K562 (cell line): ENCODE results near the gene TMEM11. TPM values are rescaled to one million over a fixed set of nuclear protein-coding genes. Genes with fewer than 3 reads are reported as not detected.

Experiments used
- ATAC-seq: fragments of 200-7000 bp; cut with Tn5 transposase; 3 replicates; pipeline ENCODE4 v1.9.1; 2020; ENCODE audit warnings: moderate library complexity
- BruUV-seq: library from RNA; stranded (reverse); fragments of 400-500 nt; replicated peaks from 2 replicates; lab custom pipeline; 2021; lab: Mats Ljungman, UMichigan
- CTCF ChIA-PET: fragments of 300-600 bp; formaldehyde crosslinking; extraction: SDS; loops from one replicate; lab custom pipeline; 2021; ENCODE audit warnings: low intra/inter-chr PET ratio; lab: Yijun Ruan, JAX
- POLR2A ChIA-PET: fragments of 300-600, 350-650 bp; sonication (Branson Sonifier 250); formaldehyde crosslinking; extraction: SDS; loops from one replicate; lab custom pipeline; 2021; ENCODE audit warnings: antibody characterized with exemption, inconsistent platforms; lab: Yijun Ruan, JAX
- DNase-seq, 4 experiments: peaks; one replicate each; pipeline versions ENCODE4 v3.0.0 to v3.0.0-alpha.2; 2011 to 2018; ENCODE audit warnings: low spot score in 3 of 4, mixed read lengths in 3 of 4; ENCODE audit errors: extremely low read depth in 1 of 4
- FAIRE-seq: peaks from 2 replicates; lab custom pipeline; 2011; peaks lifted over from hg19 to GRCh38; lab: Jason Lieb, UNC
- H2AFZ ChIP-seq: 2 replicates; pipeline ENCODE4 v1.6.0; 2011; ENCODE audit warnings: low read depth, low read length, control low read depth, inconsistent platforms
- H3K27ac ChIP-seq: fragments of 200-600 bp; 3 replicates; pipeline ENCODE4 v1.8.0; 2011; ENCODE audit warnings: low read depth, mild to moderate bottlenecking, control low read depth, inconsistent platforms, low read length, moderate library complexity, mixed read lengths; ENCODE audit errors: extremely low read depth
- H3K27me3 ChIP-seq, 2 experiments: fragments of 300-600 bp in 1 of 2; 2 replicates in 1 of 2; 3 replicates in 1 of 2; pipeline versions ENCODE4 v1.6.0 to v1.8.0; 2011; ENCODE audit warnings: inconsistent platforms in 2 of 2, low read length in 2 of 2, mild to moderate bottlenecking in 1 of 2, mixed read lengths in 1 of 2, moderate library complexity in 1 of 2; ENCODE audit not compliant: control insufficient read depth in 2 of 2, insufficient read depth in 2 of 2
- H3K36me3 ChIP-seq: fragments of 300-600 bp; 3 replicates; pipeline ENCODE4 v1.8.0; 2011; ENCODE audit warnings: mild to moderate bottlenecking, low read length, inconsistent platforms; ENCODE audit not compliant: control insufficient read depth, insufficient read depth
- H3K4me1 ChIP-seq, 2 experiments: fragments of 200-600 bp in 1 of 2; replicated peaks in 1 of 2; 2 replicates in 1 of 2; 3 replicates in 1 of 2; pipeline versions ENCODE4 v1.5.1 to v1.8.0; 2011; ENCODE audit warnings: inconsistent platforms in 2 of 2, low read length in 2 of 2, mild to moderate bottlenecking in 1 of 2, mixed read lengths in 1 of 2, moderate library complexity in 1 of 2; ENCODE audit not compliant: control insufficient read depth in 2 of 2, insufficient read depth in 2 of 2
- H3K4me2 ChIP-seq: 2 replicates; pipeline ENCODE4 v1.6.1; 2011; ENCODE audit warnings: low read length, control low read depth, inconsistent platforms, mixed read lengths; ENCODE audit not compliant: insufficient read depth
- H3K4me3 ChIP-seq: fragments of 200-600 bp; sonication (generic), shearing (Covaris generic); 2 replicates; pipeline ENCODE4 v1.5.1; 2016; ENCODE audit warnings: control low read depth, inconsistent platforms
- H3K79me2 ChIP-seq: fragments of 200-600 bp; 3 replicates; pipeline ENCODE4 v1.8.0; 2011; ENCODE audit warnings: low read length, inconsistent platforms; ENCODE audit not compliant: control insufficient read depth, insufficient read depth
- H3K9ac ChIP-seq, 2 experiments: 2 replicates each; pipeline versions ENCODE4 v1.6.0 to v1.6.1; 2011; ENCODE audit warnings: low read depth in 2 of 2, low read length in 2 of 2, control low read depth in 1 of 2, inconsistent platforms in 1 of 2, mild to moderate bottlenecking in 1 of 2, mixed read lengths in 1 of 2; ENCODE audit not compliant: insufficient read depth in 1 of 2
- H3K9me1 ChIP-seq: one replicate; pipeline ENCODE4 v1.6.0; 2011; ENCODE audit warnings: inconsistent platforms, mild to moderate bottlenecking, low read length, moderate library complexity; ENCODE audit not compliant: control insufficient read depth, insufficient read depth
- H3K9me3 ChIP-seq: replicated peaks from 2 replicates; pipeline ENCODE4 v1.5.1; 2011; ENCODE audit warnings: low read depth, low read length, inconsistent platforms; ENCODE audit not compliant: control insufficient read depth, insufficient read depth
- H4K20me1 ChIP-seq: replicated peaks from 2 replicates; pipeline ENCODE4 v1.6.1; 2011; ENCODE audit warnings: low read length, inconsistent platforms, mixed read lengths; ENCODE audit not compliant: control insufficient read depth, insufficient read depth
- COPS2 ChIP-seq: fragments of 450-650 bp; conservative IDR thresholded peaks from 2 replicates; pipeline ENCODE4 v1.6.1; 2016; ENCODE audit warnings: mild to moderate bottlenecking, moderate library complexity
- HDAC2 ChIP-seq: fragments of 450-650 bp; IDR thresholded peaks from 2 replicates; pipeline ENCODE4 v1.6.1; 2016; ENCODE audit warnings: mild to moderate bottlenecking
- HEY1 ChIP-seq: fragments of 250-450 bp; sonication (Bioruptor Pico); IDR thresholded peaks from 2 replicates; pipeline ENCODE4 v1.5.0; 2020; ENCODE audit warnings: mild to moderate bottlenecking, moderate library complexity, borderline replicate concordance
- HNRNPL ChIP-seq: fragments of 200-400 bp; formaldehyde crosslinking; IDR thresholded peaks from 2 replicates; pipeline ENCODE4 v1.6.1; 2017; ENCODE audit warnings: low read depth, mild to moderate bottlenecking, low read length
- KLF10 ChIP-seq: fragments of 250-450 bp; sonication (Bioruptor Pico); IDR thresholded peaks from 2 replicates; pipeline ENCODE4 v1.6.1; 2021; ENCODE audit warnings: matching md5 sums
- SMAD2 ChIP-seq: fragments of 150-350 bp; IDR thresholded peaks from 2 replicates; pipeline ENCODE4 v1.6.1; 2014; ENCODE audit warnings: low read depth, mild to moderate bottlenecking, low read length
- STAT5A ChIP-seq: IDR thresholded peaks from 2 replicates; pipeline ENCODE4 v1.6.1; 2012; ENCODE audit warnings: low read length, inconsistent platforms, borderline replicate concordance
- TCF7 ChIP-seq: sonication (generic); IDR thresholded peaks from 2 replicates; pipeline ENCODE4 v1.6.1; 2016; ENCODE audit warnings: antibody characterized with exemption, borderline replicate concordance
- ZBED1 ChIP-seq: IDR thresholded peaks from 2 replicates; pipeline ENCODE4 v1.6.1; 2014
- ZNF224 ChIP-seq: sonication (generic); formaldehyde crosslinking; IDR thresholded peaks from 2 replicates; pipeline ENCODE4 v1.8.0; 2022; ENCODE audit warnings: mild to moderate bottlenecking, missing genetic modification reagents
- ZNF347 ChIP-seq: fragments of 450-650 bp; formaldehyde crosslinking; IDR thresholded peaks from 2 replicates; pipeline ENCODE4 v1.4.0; 2020; ENCODE audit warnings: low read depth, mild to moderate bottlenecking, moderate library complexity
- WGBS: fragments of 100-300 bp; shearing (Covaris generic); methylation state at CpG from one replicate; pipeline ENCODE4 v1.1.6; 2016; ENCODE audit warnings: low coverage, mixed read lengths; ENCODE audit not compliant: insufficient coverage; ENCODE audit errors: missing lambda C conversion rate; 5-methylcytosine and 5-hydroxymethylcytosine counted together
- in situ Hi-C: fragments of 300-500 bp; cut with MboI; formaldehyde crosslinking; loops from 4 replicates; pipeline ENCODE4 v1.15.0; 2018; ENCODE audit warnings: inconsistent platforms, mixed read lengths
- intact Hi-C: fragments of 100-400 bp; cut with micrococcal nuclease; formaldehyde crosslinking; loops from 2 replicates; pipeline ENCODE4 v1.14.2; 2022
- polyA plus RNA-seq, 8 experiments: library from polyadenylated mRNA; depleted of rRNA in 4 of 8; stranded (reverse) in 5 of 8; unstranded in 3 of 8; fragments of >200 nt; fragmentation: Nextera tagmentation in 2 of 8; fragmentation: Illumina TruSeq in 1 of 8; extraction: Ambion mirVana in 2 of 8; extraction: Trizol in 1 of 8; gene quantifications; 2 replicates each; pipeline versions ENCODE4 v1.2.1 to v1.2.3, GENCODE V29; 2011 to 2014; ENCODE audit warnings: inconsistent platforms in 1 of 8, missing spikeins in 1 of 8
- total RNA-seq, 7 experiments: library from RNA; depleted of rRNA in 6 of 7; stranded (reverse); fragments of >200 nt in 6 of 7; fragmentation: Illumina TruSeq in 2 of 7; extraction: Trizol in 2 of 7; gene quantifications; 2 replicates each; pipeline versions ENCODE4 v1.2.1 to v1.2.3, GENCODE V29; 2011 to 2021; ENCODE audit warnings: low replicate concordance in 1 of 7
- TF ChIP-seq, protein P1 (sequence below): fragments of 250-450 bp; sonication (Bioruptor Pico); IDR thresholded peaks from 2 replicates; pipeline ENCODE4 v1.8.0; 2021; ENCODE audit warnings: mild to moderate bottlenecking, moderate library complexity

TMEM11 gene
- total and polyA plus RNA-seq, 9 of the 15 experiments (the other 6 are each of a cell fraction or from before 2014, with no cell fraction given) = 12.0 to 40.7 (median 30.0) TPM

DNA sequence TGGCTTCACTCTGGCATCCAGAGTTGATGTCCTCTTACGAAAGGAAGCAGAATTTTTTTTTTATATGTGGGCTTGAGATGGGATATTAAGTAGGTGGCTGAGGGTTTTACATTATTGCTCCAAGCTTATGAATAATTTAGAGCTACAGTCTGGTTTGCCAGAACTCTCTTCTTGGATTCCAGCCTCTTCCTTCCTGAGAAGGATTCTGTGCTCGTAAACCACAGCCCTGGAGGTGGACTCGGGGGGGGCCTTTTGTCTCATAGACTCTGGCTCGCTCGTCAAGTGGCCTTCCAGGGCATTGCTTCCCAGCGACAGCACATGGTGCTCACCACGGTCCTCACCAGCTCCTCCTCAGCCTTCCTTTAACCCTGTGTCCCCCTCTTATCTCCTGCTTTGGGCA lies 43.2 kb downstream of the TMEM11 start:
- in situ Hi-C loops = no loop called here
- no peaks in the 10 kb centered on the region for H3K27me3 ChIP-seq
- peaks cover 0 to 9% of the 10 kb centered on the region in 2 experiments; a peak in 2 of 5 replicates for H3K4me1 ChIP-seq
- no peak overlapping the region for H3K4me3 ChIP-seq
- no peak for DNase-seq
- H4K20me1 ChIP-seq = no peaks in the 10 kb centered on the region
- no TSS peak for BruUV-seq
- POLR2A ChIA-PET = no interaction called here
- peaks cover 17% of the 10 kb centered on the region; the same call in 2 of the 3 replicates for H3K36me3 ChIP-seq
- no peak for TF ChIP-seq HDAC2
- no peak for TF ChIP-seq TCF7
- TF ChIP-seq STAT5A = no peak
- TF ChIP-seq, all 486 proteins: peak for 0
- no peak for FAIRE-seq
- H3K4me2 ChIP-seq = no peak overlapping the region
- H3K9me1 ChIP-seq = no peaks in the 10 kb centered on the region
- intact Hi-C loops = no loop called here
- H2AFZ ChIP-seq = no peak overlapping the region
- no peak overlapping the region for H3K9ac ChIP-seq
- ATAC-seq = no peak
- 70% methylated on average over 7 of the region's 7 CpGs for WGBS
- no peaks in the 10 kb centered on the region; the same call in 2 of the 3 replicates for H3K79me2 ChIP-seq
- no peak overlapping the region for H3K27ac ChIP-seq
- CTCF ChIA-PET = no interaction called here
- no peaks in the 10 kb centered on the region for H3K9me3 ChIP-seq

DNA sequence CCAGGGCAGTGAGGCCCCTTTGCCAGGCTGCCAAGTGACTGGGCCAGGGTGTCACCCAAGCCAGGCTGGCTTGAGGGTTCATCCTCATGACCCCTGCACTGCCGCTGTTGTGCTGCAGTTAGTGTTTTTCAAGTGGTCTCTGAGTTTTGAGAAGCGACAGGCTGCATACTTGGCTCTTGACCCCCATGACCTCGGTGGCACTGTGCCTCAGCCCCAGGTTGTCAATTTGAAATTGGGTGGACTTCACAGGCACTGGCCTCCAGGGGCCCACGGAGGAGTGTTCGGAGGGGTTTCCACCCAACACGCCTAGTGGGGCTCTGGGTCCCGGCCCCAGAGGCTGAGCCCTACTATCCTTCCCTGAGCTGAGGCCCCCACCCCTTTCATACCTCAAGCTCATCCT lies 44.5 kb downstream of the TMEM11 start:
- no peaks in the 10 kb centered on the region; the same call in 2 of the 3 replicates for H3K79me2 ChIP-seq
- POLR2A ChIA-PET = interaction anchor here (0.6 kb wide), 1 partner anchor 1186 kb away, joined by 3 read pairs; no protein-coding TSS in a partner anchor
- H4K20me1 ChIP-seq = no peaks in the 10 kb centered on the region
- intact Hi-C loops = no loop called here
- TF ChIP-seq, protein P1, sequence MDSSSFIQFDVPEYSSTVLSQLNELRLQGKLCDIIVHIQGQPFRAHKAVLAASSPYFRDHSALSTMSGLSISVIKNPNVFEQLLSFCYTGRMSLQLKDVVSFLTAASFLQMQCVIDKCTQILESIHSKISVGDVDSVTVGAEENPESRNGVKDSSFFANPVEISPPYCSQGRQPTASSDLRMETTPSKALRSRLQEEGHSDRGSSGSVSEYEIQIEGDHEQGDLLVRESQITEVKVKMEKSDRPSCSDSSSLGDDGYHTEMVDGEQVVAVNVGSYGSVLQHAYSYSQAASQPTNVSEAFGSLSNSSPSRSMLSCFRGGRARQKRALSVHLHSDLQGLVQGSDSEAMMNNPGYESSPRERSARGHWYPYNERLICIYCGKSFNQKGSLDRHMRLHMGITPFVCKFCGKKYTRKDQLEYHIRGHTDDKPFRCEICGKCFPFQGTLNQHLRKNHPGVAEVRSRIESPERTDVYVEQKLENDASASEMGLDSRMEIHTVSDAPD (CRISPR knock-in tag) = no peak
- no peak for TF ChIP-seq ZNF224 (CRISPR knock-in tag)
- no peak for TF ChIP-seq COPS2
- TF ChIP-seq KLF10 = no peak
- TF ChIP-seq ZBED1 = no peak
- TF ChIP-seq HEY1 (CRISPR knock-in tag) = no peak
- TF ChIP-seq HNRNPL = no peak
- no peak for TF ChIP-seq ZNF347 (CRISPR knock-in tag)
- no peak for TF ChIP-seq SMAD2
- ATAC-seq (no peak), FAIRE-seq (no peak), DNase-seq (no peak)
- H3K27ac ChIP-seq = no peak overlapping the region
- no peak overlapping the region for H2AFZ ChIP-seq
- peaks cover 17% of the 10 kb centered on the region; the same call in 2 of the 3 replicates for H3K36me3 ChIP-seq
- no peaks in the 10 kb centered on the region for H3K9me3 ChIP-seq
- no peak overlapping the region for H3K4me3 ChIP-seq
- no TSS peak for BruUV-seq
- no peaks in the 10 kb centered on the region for H3K27me3 ChIP-seq
- H3K4me1 ChIP-seq = peaks cover 0 to 9% of the 10 kb centered on the region in 2 experiments; a peak in 2 of 5 replicates
- 61% methylated on average over 2 of the region's 7 CpGs for WGBS
- CTCF ChIA-PET = no interaction called here
- no peak overlapping the region for H3K9ac ChIP-seq
- no peaks in the 10 kb centered on the region for H3K9me1 ChIP-seq
- in situ Hi-C loops = no loop called here
- H3K4me2 ChIP-seq = no peak overlapping the region
